Right atrium auricular region (tissue), 2 donors: ENCODE results near the gene SREBF2. TPM values are rescaled to one million over a fixed set of nuclear protein-coding genes. Genes with fewer than 3 reads are reported as not detected.
A peak's percentile ranks its signal among the peaks of the same experiment; 100 is the strongest.

Experiments used
- DNase-seq: peaks from one replicate; pipeline ENCODE4 v3.0.0-alpha.2; 2019; ENCODE audit warnings: low spot score
- H3K27ac ChIP-seq, 2 donors: fragments of 200-600 bp; sonication (generic); 1 replicate in 1 of 2; 2 replicates in 1 of 2; pipeline ENCODE4 v1.5.1; 2016 to 2019
- H3K27me3 ChIP-seq, 2 donors: fragments of 200-600 bp; sonication (generic); one replicate each; pipeline versions ENCODE4 v1.5.1 to v1.6.0; 2017 to 2019
- H3K36me3 ChIP-seq: fragments of 200-600 bp; sonication (generic); one replicate; pipeline ENCODE4 v1.5.1; 2016
- H3K4me1 ChIP-seq, 2 donors: fragments of 200-600 bp; sonication (generic); one replicate each; pipeline versions ENCODE4 v1.5.1 to v1.6.0; 2017 to 2019
- H3K4me3 ChIP-seq, 2 donors: fragments of 200-600 bp; sonication (generic); 1 replicate in 1 of 2; 2 replicates in 1 of 2; pipeline ENCODE4 v1.5.1; 2017 to 2019; ENCODE audit warnings: mild to moderate bottlenecking in 1 of 2, moderate library complexity in 1 of 2
- H3K9me3 ChIP-seq, 2 donors: fragments of 200-600 bp; sonication (generic); one replicate each; pipeline ENCODE4 v1.5.1; 2019
- CTCF ChIP-seq, 2 donors: fragments of 200-600 bp; sonication (generic); IDR thresholded peaks; one replicate each; pipeline ENCODE4 v1.5.1; 2019; ENCODE audit warnings: antibody characterized with exemption in 2 of 2
- total RNA-seq, 2 donors: library from RNA; depleted of rRNA; stranded (reverse); fragments of >200 nt; gene quantifications; one replicate each; pipeline ENCODE4 v1.1.0, GENCODE V29; 2016

Gene SREBF2
- total RNA-seq, 2 donors from 2014 or later, result 45.6 to 61.4 TPM

GRCh38 chr22:41915786-41916493, 83.0 kb downstream of the SREBF2 start:
- Histone ChIP-seq H3K27ac (no peak overlapping the region), H3K4me1 (peaks cover 0 to 52% of the 10 kb centered on the region in 2 donors), H3K27me3 (peaks cover 12 to 49% of the 10 kb centered on the region in 2 donors), H3K4me3 (no peak overlapping the region), H3K36me3 (no peaks in the 10 kb centered on the region), H3K9me3 (no peaks in the 10 kb centered on the region)
- no peak for DNase-seq
- no peak for TF ChIP-seq CTCF (IDR thresholded peaks at IDR 0.05)

DNA sequence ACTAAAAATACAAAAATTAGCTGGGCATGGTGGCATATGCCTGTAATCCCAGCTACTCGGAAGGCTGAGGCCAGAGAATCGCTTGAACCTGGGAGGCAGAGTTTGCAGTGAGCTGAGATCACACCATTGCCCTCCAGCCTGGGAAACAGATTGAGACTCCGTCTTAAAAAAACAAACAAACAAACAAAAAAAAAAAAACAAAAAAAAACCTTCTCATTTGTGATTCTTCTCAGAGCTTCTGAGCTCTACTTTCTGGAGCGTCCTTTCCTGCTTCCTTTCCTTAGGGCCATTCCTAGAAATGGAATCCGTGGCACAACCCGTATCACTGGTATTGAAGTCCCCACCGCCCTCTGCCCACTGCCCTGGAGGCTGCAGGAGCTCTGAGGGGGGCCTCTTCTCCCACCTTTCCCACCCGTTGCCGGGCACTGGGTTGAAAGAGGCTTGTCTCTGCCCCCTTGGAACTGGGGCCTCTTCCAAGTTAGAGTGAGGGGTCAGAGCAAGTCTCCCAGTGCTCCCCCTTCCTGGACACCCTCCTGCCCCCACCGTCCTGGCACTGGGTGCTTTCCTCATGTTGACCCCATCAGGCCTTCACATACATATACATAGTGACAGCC, 83.9 kb downstream of the SREBF2 start:
- Histone ChIP-seq H3K4me3 (no peak overlapping the region), H3K27ac (no peak overlapping the region), H3K27me3 (peaks cover 12 to 42% of the 10 kb centered on the region in 2 donors), H3K9me3 (no peaks in the 10 kb centered on the region), H3K4me1 (peaks cover 0 to 46% of the 10 kb centered on the region in 2 donors), H3K36me3 (no peaks in the 10 kb centered on the region)
- DNase-seq, result no peak
- no peak for TF ChIP-seq CTCF (IDR thresholded peaks at IDR 0.05)

- Histone ChIP-seq H3K27me3 (peaks cover 12 to 40% of the 10 kb centered on the region in 2 donors), H3K4me3 (no peak overlapping the region), H3K27ac (no peak overlapping the region), H3K4me1 (peaks cover 0 to 46% of the 10 kb centered on the region in 2 donors), H3K36me3 (no peaks in the 10 kb centered on the region), H3K9me3 (no peaks in the 10 kb centered on the region)
- no peak for DNase-seq
- TF ChIP-seq CTCF (IDR thresholded peaks at IDR 0.05), result no peak
Measured at GRCh38 chr22:41917375-41917902, 84.5 kb downstream of the SREBF2 start.

GRCh38 chr22:41917903-41918791, 85.2 kb downstream of the SREBF2 start:
- Histone ChIP-seq H3K27ac (no peak overlapping the region), H3K4me1 (peaks cover 0 to 46% of the 10 kb centered on the region in 2 donors), H3K36me3 (no peaks in the 10 kb centered on the region), H3K9me3 (no peaks in the 10 kb centered on the region), H3K4me3 (no peak overlapping the region), H3K27me3 (peaks cover 8 to 33% of the 10 kb centered on the region in 2 donors)
- DNase-seq, result no peak
- no peak for TF ChIP-seq CTCF (IDR thresholded peaks at IDR 0.05)

- TF ChIP-seq CTCF (IDR thresholded peaks at IDR 0.05), result peak in 1 of 2 donors; percentile 7
- no peaks in the 10 kb centered on the region for H3K36me3 ChIP-seq
- H3K4me1 ChIP-seq, result peaks cover 0 to 39% of the 10 kb centered on the region in 2 donors
- H3K27ac ChIP-seq, result peak overlapping the region in 1 of 2 donors; percentile 59
- no peak for DNase-seq
- peak overlapping the region; percentile 35 to 61 for H3K4me3 ChIP-seq
- peaks cover 8 to 21% of the 10 kb centered on the region in 2 donors for H3K27me3 ChIP-seq
- H3K9me3 ChIP-seq, result no peaks in the 10 kb centered on the region
Measured at GRCh38 chr22:41919357-41920224, 86.7 kb downstream of the SREBF2 start.
